DMS53 treated with DMSO at 0.1 percent for 48 hours (cell line): ENCODE results near the gene NLN.
A peak's percentile ranks its signal among the peaks of the same experiment; 100 is the strongest.
"Not testable (repeated sequence)": the region's sequence is repeated elsewhere in the genome, so short reads cannot be mapped to it uniquely, and the experiment has no call there.

Source experiments
- DNase-seq: peaks from one replicate; lab custom pipeline; 2025; ENCODE audit not compliant: unreplicated experiment; lab: John Stamatoyannopoulos, UW

The NLN gene

GRCh38 chr5:65769539-65769938, 47.5 kb downstream of the NLN start:
- no peak for DNase-seq

GRCh38 chr5:65771266-65771665, 49.3 kb downstream of the NLN start:
- DNase-seq = no peak

- not testable (repeated sequence) for DNase-seq
Measured at GRCh38 chr5:65772963-65773362, 51.0 kb downstream of the NLN start.

- no peak for DNase-seq
Measured at GRCh38 chr5:65774346-65774745, 52.3 kb downstream of the NLN start.

- no peak for DNase-seq
Measured at GRCh38 chr5:65775476-65775875, 53.5 kb downstream of the NLN start.

- DNase-seq = no peak
Measured at GRCh38 chr5:65776441-65777141, 54.6 kb downstream of the NLN start.

GRCh38 chr5:65778126-65778525, 56.1 kb downstream of the NLN start:
- DNase-seq = no peak

GRCh38 chr5:65779643-65780042, 57.6 kb downstream of the NLN start:
- DNase-seq = peak; percentile 3

- DNase-seq = not testable (repeated sequence)
Measured at GRCh38 chr5:65788296-65788695, 66.3 kb downstream of the NLN start.

GRCh38 chr5:65790371-65791163, 68.6 kb downstream of the NLN start:
- DNase-seq = no peak

- no peak for DNase-seq
Measured at GRCh38 chr5:65791712-65792673, 70.0 kb downstream of the NLN start.

GRCh38 chr5:65796269-65796668, 74.3 kb downstream of the NLN start:
- no peak for DNase-seq

- DNase-seq = no peak
Measured at GRCh38 chr5:65796751-65797316, 74.8 kb downstream of the NLN start.

GRCh38 chr5:65797481-65797880, 75.5 kb downstream of the NLN start:
- DNase-seq = no peak

GRCh38 chr5:65799857-65800256, 77.9 kb downstream of the NLN start:
- DNase-seq = no peak

- DNase-seq = no peak
Measured at GRCh38 chr5:65800775-65801174, 78.8 kb downstream of the NLN start.

- DNase-seq = no peak
Measured at GRCh38 chr5:65801352-65801783, 79.4 kb downstream of the NLN start.

- no peak for DNase-seq
Measured at GRCh38 chr5:65802080-65802479, 80.1 kb downstream of the NLN start.

GRCh38 chr5:65802820-65803219, 80.8 kb downstream of the NLN start:
- no peak for DNase-seq

- DNase-seq = no peak
Measured at GRCh38 chr5:65803699-65804391, 81.8 kb downstream of the NLN start.
